Stimulated activated CD8-positive, alpha-beta memory T cell treated with anti-CD3 and anti-CD28 coated beads, Interleukin-7, amount 100 ng/mL, for 24 hours (primary cell): ENCODE measurements around the gene DCPS.

Experiments used
- DNase-seq: peaks from one replicate; pipeline ENCODE4 v3.0.0-alpha.2; 2020; ENCODE audit warnings: low read depth

DCPS gene

GRCh38 chr11:126328938-126329643 is 25.2 kb downstream of the DCPS start:
- DNase-seq = no peak

DNA sequence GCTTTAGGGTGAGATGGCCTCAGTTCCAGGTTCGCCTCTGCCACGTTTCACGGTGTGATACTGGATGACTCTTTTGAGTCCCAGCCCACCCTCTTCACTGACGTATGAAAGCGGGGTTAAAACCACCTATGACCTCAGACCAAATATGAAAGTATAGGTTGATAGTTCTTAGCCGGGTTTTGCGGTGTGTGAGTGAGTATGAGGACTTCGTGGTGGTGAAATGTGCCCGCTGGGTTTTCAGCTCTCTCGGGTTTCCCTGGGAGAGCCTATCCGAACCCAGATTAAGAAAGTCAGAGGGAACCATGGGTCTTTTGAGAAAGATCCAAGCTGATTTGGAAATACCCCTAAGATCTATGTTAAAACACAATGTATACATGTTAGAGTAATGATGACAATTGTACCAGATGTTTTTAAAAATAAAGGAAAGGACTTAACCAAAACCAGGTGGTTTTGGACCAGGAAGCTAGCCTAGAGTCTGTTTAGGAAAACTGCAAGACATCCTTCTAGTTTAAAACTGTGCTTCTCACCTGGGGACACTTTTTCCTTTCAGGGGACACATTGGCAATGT is 25.9 kb downstream of the DCPS start:
- DNase-seq = no peak

DNA sequence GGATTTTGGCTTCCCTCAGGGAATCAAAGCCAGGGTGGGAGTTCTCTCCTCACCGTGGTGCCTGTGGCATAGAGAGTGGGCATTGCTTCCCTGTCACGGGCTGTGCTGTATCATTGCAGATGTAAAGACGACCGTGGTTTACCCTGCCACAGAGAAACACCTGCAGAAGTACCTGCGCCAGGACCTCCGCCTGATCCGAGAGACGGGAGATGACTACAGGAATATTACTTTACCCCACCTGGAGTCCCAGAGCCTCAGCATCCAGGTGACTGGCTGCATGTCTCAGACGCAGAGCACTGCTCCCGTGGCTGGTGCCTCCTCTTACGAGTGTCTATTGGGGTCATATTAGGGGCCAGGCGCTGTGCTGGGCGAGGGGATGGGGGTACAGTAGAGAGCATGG is 27.4 kb downstream of the DCPS start:
- DNase-seq = no peak

GRCh38 chr11:126332221-126332711 is 28.4 kb downstream of the DCPS start:
- no peak for DNase-seq

GRCh38 chr11:126333142-126333541 is 29.3 kb downstream of the DCPS start:
- DNase-seq = no peak

- DNase-seq = no peak
Observed at GRCh38 chr11:126334659-126335462, 31.0 kb downstream of the DCPS start.

DNA sequence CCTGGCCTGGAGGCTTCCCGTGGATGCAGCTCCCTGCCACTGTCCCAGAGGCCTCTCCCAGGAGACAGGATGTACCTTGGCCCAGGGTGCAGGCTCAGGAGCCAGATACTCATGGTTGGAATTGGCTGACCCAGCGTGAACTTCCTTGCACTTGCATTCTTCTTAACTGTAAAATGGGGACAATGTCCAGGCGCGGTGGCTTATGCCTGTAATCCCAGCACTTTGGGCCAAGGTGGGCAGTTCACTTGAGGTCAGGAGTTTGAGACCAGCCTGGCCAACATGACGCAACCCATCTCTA is 31.6 kb downstream of the DCPS start:
- DNase-seq = no peak

DNA sequence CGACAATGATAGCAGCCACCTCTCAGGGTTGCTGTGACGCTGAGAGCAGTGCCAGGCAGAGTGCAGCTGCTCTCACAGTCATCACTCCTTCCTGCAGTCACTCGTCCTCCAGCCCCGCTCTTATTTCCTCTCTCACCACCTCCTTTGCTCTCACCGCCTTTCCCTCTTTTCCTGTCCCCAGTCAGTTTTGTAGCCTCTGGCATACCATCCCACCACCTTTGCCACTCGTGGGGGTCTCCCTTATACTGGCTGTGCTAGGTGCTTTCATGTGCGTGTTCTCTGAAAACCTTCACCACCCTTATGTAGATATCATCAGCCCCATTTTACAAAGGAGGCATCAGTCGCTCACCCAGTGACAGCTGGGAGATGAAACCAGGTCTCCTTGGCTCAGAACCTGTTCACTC is 32.3 kb downstream of the DCPS start:
- DNase-seq = no peak

- no peak for DNase-seq
Observed at GRCh38 chr11:126336671-126337101, 32.8 kb downstream of the DCPS start.

DNA sequence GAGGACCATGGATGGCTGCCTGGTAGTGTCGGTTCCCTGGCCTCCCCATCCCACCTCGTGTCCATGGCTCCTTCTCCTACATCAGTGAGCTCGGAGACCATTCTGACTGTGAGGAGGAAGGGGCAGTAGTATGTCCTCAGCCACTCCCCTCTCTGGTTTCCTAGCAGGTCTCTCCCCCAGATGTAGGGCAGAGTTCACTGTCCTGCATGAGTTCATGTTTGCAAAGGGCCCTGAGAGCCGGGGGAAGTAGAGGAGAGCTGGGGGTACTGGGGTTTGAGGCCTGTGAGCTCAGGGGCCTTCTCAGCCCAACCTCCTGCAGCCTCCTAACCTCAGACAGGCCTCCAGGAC is 33.2 kb downstream of the DCPS start:
- no peak for DNase-seq

GRCh38 chr11:126337474-126338241 is 33.8 kb downstream of the DCPS start:
- no peak for DNase-seq

DNA sequence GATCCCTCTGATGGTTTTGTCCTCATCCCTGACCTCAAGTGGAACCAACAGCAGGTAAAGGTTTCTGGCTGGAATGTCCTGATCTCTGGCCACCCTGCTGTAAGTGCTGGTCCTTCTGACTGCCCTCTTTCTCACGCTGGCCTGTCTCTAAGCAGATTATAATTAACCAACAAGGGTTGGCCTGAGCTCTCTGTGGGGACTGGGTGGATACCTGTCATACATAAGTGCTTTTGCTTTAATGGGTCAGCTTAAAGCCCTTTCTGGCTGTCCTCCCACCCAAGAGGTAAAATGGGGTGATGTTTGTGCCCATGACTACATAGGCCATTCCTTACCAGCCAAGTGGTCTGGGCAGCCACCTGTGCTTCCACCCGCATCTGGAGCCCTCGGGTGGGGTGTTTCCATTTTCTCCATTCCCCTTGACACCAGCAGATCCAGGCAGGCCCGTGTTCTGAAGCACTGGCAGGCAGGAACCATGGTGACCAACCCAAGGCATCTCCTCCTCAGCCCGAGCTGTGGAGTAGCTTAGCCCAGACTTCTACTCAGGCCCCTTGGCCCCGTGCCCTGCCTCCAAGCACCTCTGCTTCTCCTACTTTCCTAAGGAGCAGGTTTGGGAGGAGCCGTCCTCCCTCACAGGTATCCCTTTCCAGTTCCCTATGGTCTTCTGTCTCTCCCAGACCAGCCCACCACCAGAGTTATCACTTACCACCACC is 34.6 kb downstream of the DCPS start:
- DNase-seq = no peak

DNA sequence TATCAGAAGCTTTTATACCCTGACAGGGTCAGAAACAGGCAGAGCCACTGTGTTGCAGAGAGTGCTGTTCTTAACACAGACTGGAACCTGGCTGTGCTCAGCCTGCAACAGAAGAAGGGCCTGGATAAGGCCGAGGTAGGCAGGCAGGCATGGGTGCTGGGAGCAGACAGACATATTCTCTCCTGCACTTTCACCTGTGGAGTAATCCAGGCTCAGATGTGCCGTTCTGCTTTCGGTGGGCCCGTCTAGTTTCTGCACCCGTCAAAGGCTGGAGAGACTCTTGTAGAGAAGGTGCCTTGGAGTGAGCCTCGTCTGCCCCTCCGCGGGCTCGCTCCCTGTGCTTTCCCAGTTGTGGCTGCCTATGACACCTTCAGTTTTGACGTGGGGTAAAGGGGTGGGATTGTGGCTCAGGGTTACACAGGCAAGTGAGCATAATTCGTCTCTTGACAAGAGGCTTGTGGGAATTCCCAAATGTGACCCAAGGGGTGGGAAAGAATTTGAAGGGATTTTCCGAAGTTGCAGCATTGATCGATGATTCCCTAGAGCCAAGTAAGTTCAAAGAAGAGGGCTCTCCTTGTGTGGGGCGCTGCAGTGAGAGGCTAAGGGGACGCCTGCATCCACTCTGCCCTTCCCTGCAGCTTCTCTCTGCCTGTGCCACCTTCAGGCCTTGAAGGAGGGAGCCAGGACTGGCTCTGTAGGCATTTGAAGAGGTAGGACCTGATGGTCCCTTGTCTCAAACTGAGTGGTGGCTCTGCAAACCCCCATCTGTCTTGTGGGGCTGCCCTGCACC is 35.4 kb downstream of the DCPS start:
- no peak for DNase-seq

DNA sequence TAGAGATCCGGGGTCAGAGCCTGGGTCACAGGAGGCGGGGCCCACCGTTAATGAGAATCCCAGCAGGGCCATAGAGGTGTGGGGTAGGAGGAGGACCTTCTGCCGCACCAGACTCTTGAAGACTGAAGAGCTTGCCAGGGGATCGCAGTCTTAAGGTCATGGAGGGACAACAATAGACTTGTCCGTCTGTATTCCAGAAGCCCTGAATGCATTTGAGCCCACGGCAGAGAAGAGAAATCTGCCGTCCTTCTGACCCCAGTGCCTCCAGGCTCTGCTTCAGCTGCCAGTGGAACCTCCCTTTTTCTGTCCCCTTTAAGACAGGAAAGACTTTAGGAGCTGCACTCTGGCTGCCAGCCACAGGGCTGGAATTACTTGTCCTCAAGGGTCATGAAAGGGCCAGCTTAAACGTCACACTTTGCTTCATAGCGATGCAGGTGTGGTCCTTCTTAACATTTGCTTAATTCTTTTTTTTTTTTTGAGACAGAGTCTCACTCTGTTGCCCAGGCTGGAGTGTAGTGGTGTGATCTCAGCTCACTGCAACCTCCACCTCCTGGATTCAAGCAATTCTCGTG is 36.1 kb downstream of the DCPS start:
- DNase-seq = no peak

DNA sequence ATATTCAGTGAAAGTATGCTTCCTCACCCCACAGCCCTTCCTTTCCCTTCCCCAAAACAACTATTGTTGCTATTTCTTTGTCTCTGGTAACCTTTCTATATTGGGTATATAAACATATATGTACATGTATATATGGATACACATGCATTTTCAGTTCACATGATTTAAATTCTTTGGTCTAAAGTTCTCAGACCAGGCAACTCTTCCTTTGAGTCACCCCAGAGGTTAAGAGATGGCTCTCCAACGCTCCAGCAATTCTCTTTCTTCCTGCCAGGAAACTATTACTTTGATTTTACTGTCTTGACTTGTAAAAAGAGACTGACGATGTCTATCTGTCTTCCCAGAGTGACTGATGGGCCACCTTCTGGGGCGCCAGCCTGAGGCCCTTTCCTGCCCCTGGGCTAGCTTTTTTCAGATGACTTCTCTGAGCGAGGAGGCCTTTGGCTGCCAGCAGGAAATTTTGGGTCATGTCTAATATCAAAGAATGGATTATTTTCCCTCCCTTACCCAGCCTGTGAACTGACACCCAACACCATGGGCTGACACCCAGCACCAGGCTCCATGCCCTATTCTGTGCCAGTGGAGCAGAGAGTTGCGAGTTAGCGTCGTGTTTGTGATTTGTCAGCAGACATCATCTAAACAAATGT is 37.2 kb downstream of the DCPS start:
- no peak for DNase-seq

GRCh38 chr11:126341760-126342161 is 37.9 kb downstream of the DCPS start:
- no peak for DNase-seq

DNA sequence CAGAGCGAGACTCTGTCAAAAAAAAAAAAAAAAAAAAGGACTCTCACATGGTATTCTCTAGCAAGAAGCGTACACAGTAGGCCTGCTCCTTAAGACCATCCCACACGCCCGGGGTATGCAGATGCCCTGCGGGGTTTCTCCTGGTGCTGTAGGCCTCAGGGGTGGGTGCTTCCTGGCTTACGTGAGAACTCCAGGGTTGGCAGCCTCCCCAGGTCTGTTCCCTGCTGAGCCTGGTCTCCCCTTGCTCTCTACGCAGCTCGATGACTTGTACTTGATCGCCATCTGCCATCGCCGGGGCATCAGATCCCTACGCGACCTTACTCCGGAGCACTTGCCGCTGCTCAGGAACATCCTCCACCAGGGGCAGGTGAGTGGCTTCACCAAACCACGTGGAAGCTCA is 39.2 kb downstream of the DCPS start:
- no peak for DNase-seq

GRCh38 chr11:126344141-126345080 is 40.6 kb downstream of the DCPS start:
- no peak for DNase-seq

GRCh38 chr11:126345283-126345682 is 41.4 kb downstream of the DCPS start:
- no peak for DNase-seq
